Natural killer cell (primary cell): ENCODE data around the gene TECTA. TPM values are rescaled to one million over a fixed set of nuclear protein-coding genes. Genes with fewer than 3 reads are reported as not detected.

Experiments
- ATAC-seq, 3 donors: fragments of 150-1000 bp in 2 of 3; fragments of 200-7000 bp in 1 of 3; cut with Tn5 transposase; 1 replicate in 1 of 3; 2 replicates in 2 of 3; pipeline ENCODE4 v1.10.0; 2021; ENCODE audit warnings: mild to moderate bottlenecking in 2 of 3, moderate library complexity in 2 of 3
- DNase-seq, 2 donors: peaks; one replicate each; pipeline versions ENCODE4 v3.0.0 to v3.0.0-alpha.2; 2013 to 2021; ENCODE audit warnings: mixed read lengths in 1 of 2
- H3K27ac ChIP-seq: one replicate; pipeline ENCODE4 v1.5.1; 2013; ENCODE audit warnings: mild to moderate bottlenecking, low read length
- H3K27me3 ChIP-seq: one replicate; pipeline ENCODE4 v1.6.1; 2013; ENCODE audit warnings: low read length; ENCODE audit not compliant: control insufficient read depth, insufficient read depth
- H3K36me3 ChIP-seq: one replicate; pipeline ENCODE4 v1.6.1; 2013; ENCODE audit warnings: low read length; ENCODE audit not compliant: control insufficient read depth, insufficient read depth
- H3K4me1 ChIP-seq: one replicate; pipeline ENCODE4 v1.6.1; 2013; ENCODE audit warnings: low read length; ENCODE audit not compliant: control insufficient read depth, insufficient read depth
- H3K4me3 ChIP-seq: one replicate; pipeline ENCODE4 v1.5.1; 2013; ENCODE audit warnings: low read length
- H3K9me3 ChIP-seq: one replicate; pipeline ENCODE4 v1.6.1; 2013; ENCODE audit warnings: low read length; ENCODE audit not compliant: control insufficient read depth, insufficient read depth
- H3K27ac Mint-ChIP-seq, 2 donors: one replicate each; pipeline ENCODE4 v1.8.0; 2022; ENCODE audit warnings: mild to moderate bottlenecking in 2 of 2, mixed read lengths in 2 of 2, moderate library complexity in 1 of 2
- H3K27me3 Mint-ChIP-seq, 2 donors: one replicate each; pipeline ENCODE4 v1.8.0; 2022; ENCODE audit warnings: low read depth in 2 of 2, mixed read lengths in 2 of 2
- H3K36me3 Mint-ChIP-seq: one replicate; pipeline ENCODE4 v1.8.0; 2022; ENCODE audit warnings: mixed read lengths
- H3K4me1 Mint-ChIP-seq, 2 donors: one replicate each; pipeline ENCODE4 v1.8.0; 2022; ENCODE audit warnings: mixed read lengths in 2 of 2
- H3K4me3 Mint-ChIP-seq: one replicate; pipeline ENCODE4 v1.8.0; 2022; ENCODE audit warnings: mild to moderate bottlenecking, moderate library complexity, mixed read lengths
- H3K9me3 Mint-ChIP-seq, 2 donors: one replicate each; pipeline ENCODE4 v1.8.0; 2022; ENCODE audit warnings: mixed read lengths in 2 of 2
- CTCF ChIP-seq: fragments of 200-600 bp; IDR thresholded peaks from one replicate; pipeline ENCODE4 v1.8.0; 2022; ENCODE audit warnings: antibody characterized with exemption
- WGBS: methylation state at CpG from one replicate; pipeline ENCODE4 v1.1.7; 2013; ENCODE audit warnings: missing lambda C conversion rate; ENCODE audit not compliant: insufficient coverage; 5-methylcytosine and 5-hydroxymethylcytosine counted together
- intact Hi-C: fragments of 100-400 bp; cut with micrococcal nuclease; formaldehyde crosslinking; loops from one replicate; pipeline ENCODE4 v1.14.2; 2022
- total RNA-seq, 4 donors: library from RNA; stranded (reverse); fragments of 120-200 nt in 1 of 4; gene quantifications; one replicate each; pipeline versions ENCODE4 v1.2.3 to v1.2.4, GENCODE V29; 2013 to 2022

The TECTA gene
- total RNA-seq, 3 donors from 2014 or later (not counting 1 experiment from before 2014, with no cell fraction given) = 0.50 to 0.57 (median 0.56) TPM

- Mint-ChIP-seq H3K27ac (no peak overlapping the region), H3K4me3 (no peak overlapping the region), H3K9me3 (no peaks in the 10 kb centered on the region), H3K27me3 (peaks cover 0 to 11% of the 10 kb centered on the region in 2 donors), H3K4me1 (no peaks in the 10 kb centered on the region), H3K36me3 (no peaks in the 10 kb centered on the region)
- no peak for DNase-seq
- no peak overlapping the region for H3K4me3 ChIP-seq
- no peak for TF ChIP-seq CTCF
- intact Hi-C loops = no loop called here
- ATAC-seq = no peak
- no peaks in the 10 kb centered on the region for H3K27me3 ChIP-seq
- H3K27ac ChIP-seq = no peak overlapping the region
- H3K36me3 ChIP-seq = no peaks in the 10 kb centered on the region
- H3K9me3 ChIP-seq = no peaks in the 10 kb centered on the region
- 83% methylated on average over 7 of the region's 8 CpGs for WGBS
- H3K4me1 ChIP-seq = no peaks in the 10 kb centered on the region
Measured at GRCh38 chr11:121153472-121153871, 52.4 kb downstream of the TECTA start.

- DNase-seq = no peak
- no peak overlapping the region for H3K4me3 Mint-ChIP-seq
- Histone ChIP-seq H3K9me3 (no peaks in the 10 kb centered on the region), H3K4me3 (no peak overlapping the region), H3K27me3 (no peaks in the 10 kb centered on the region), H3K36me3 (no peaks in the 10 kb centered on the region), H3K27ac (no peak overlapping the region), H3K4me1 (no peaks in the 10 kb centered on the region)
- H3K36me3 Mint-ChIP-seq = no peaks in the 10 kb centered on the region
- no peaks in the 10 kb centered on the region for H3K9me3 Mint-ChIP-seq
- no peaks in the 10 kb centered on the region for H3K4me1 Mint-ChIP-seq
- intact Hi-C loops = no loop called here
- no peak for ATAC-seq
- no peak for TF ChIP-seq CTCF
- H3K27me3 Mint-ChIP-seq = peaks cover 0 to 11% of the 10 kb centered on the region in 2 donors
- no peak overlapping the region for H3K27ac Mint-ChIP-seq
- 86% methylated on average over 13 of the region's 13 CpGs for WGBS
Measured at GRCh38 chr11:121154486-121155314, 53.7 kb downstream of the TECTA start.

GRCh38 chr11:121157756-121158155, 56.7 kb downstream of the TECTA start:
- DNase-seq = no peak
- Histone ChIP-seq H3K9me3 (no peaks in the 10 kb centered on the region), H3K27me3 (no peaks in the 10 kb centered on the region), H3K36me3 (no peaks in the 10 kb centered on the region), H3K27ac (no peak overlapping the region), H3K4me3 (no peak overlapping the region), H3K4me1 (no peaks in the 10 kb centered on the region)
- H3K4me3 Mint-ChIP-seq = no peak overlapping the region
- intact Hi-C loops = no loop called here
- H3K4me1 Mint-ChIP-seq = no peaks in the 10 kb centered on the region
- no peak overlapping the region for H3K27ac Mint-ChIP-seq
- no peak for ATAC-seq
- TF ChIP-seq CTCF = no peak
- peaks cover 0 to 11% of the 10 kb centered on the region in 2 donors for H3K27me3 Mint-ChIP-seq
- no peaks in the 10 kb centered on the region for H3K36me3 Mint-ChIP-seq
- no peaks in the 10 kb centered on the region for H3K9me3 Mint-ChIP-seq
- 83% methylated on average over 36 of the region's 36 CpGs for WGBS

- H3K4me1 ChIP-seq = no peaks in the 10 kb centered on the region
- DNase-seq (no peak), ATAC-seq (no peak)
- H3K9me3 ChIP-seq = no peaks in the 10 kb centered on the region
- TF ChIP-seq CTCF = no peak
- H3K27me3 ChIP-seq = no peaks in the 10 kb centered on the region
- H3K27ac ChIP-seq = no peak overlapping the region
- intact Hi-C loops = no loop called here
- WGBS = 95% methylated on average over 3 of the region's 3 CpGs
- no peaks in the 10 kb centered on the region for H3K9me3 Mint-ChIP-seq
- no peaks in the 10 kb centered on the region for H3K4me1 Mint-ChIP-seq
- no peaks in the 10 kb centered on the region for H3K36me3 Mint-ChIP-seq
- no peak overlapping the region for H3K4me3 Mint-ChIP-seq
- H3K27ac Mint-ChIP-seq = no peak overlapping the region
- no peaks in the 10 kb centered on the region for H3K27me3 Mint-ChIP-seq
- no peak overlapping the region for H3K4me3 ChIP-seq
- no peaks in the 10 kb centered on the region for H3K36me3 ChIP-seq
Measured at GRCh38 chr11:121159741-121160140, 58.7 kb downstream of the TECTA start.
